ENCODE results near the gene RIPK4. TPM values are rescaled to one million over a fixed set of nuclear protein-coding genes. Genes with fewer than 3 reads are reported as not detected.

The RIPK4 gene
- total and polyA plus RNA-seq, 2 donors from 2014 or later = 11.6 to 32.6 TPM

DNA sequence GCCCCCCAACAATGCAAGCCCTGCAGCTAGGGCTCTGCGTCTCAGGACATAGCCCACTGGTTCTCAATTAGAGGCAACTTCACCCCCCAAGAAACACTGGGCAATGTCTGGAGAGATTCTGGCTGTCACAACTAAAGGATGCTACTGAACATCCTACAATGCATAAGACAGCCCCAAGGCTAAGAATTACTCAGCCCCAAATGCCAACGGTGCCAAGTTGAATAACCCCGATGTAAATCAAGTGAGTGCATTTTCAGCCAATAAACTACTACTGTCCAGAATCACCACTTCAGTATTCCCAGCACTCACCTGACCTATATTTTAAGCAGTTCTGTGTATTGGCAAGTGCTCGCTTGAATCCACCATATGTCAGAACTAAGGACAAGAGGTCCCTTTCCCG is 6.9 kb downstream of the RIPK4 start:
- peaks cover 2 to 43% (median 27%) of the 10 kb centered on the region in 3 donors for H3K4me1 ChIP-seq (ENCODE audit: control insufficient read depth in 2 of 3, insufficient read depth in 2 of 3, low read depth in 1 of 3, low read length in 3 of 3)
- peaks cover 6% of the 10 kb centered on the region for H3K27me3 ChIP-seq (ENCODE audit: control insufficient read depth, insufficient read depth, low read length)
- no peaks in the 10 kb centered on the region for H3K9me3 ChIP-seq (ENCODE audit: control insufficient read depth in 2 of 3, insufficient read depth in 1 of 3, low read length in 3 of 3)
- FAIRE-seq = no peak
- intact Hi-C loops (cut with DNase I) = no loop called here
- no peak overlapping the region for H3K27ac ChIP-seq (ENCODE audit: low read depth in 2 of 2, low read length in 2 of 2)
- H3K36me3 ChIP-seq (ENCODE audit: control insufficient read depth in 2 of 3, insufficient read depth in 3 of 3, low read length in 3 of 3) = peaks cover 0 to 16% (median 9%) of the 10 kb centered on the region in 3 donors
- TF ChIP-seq, protein P1, sequence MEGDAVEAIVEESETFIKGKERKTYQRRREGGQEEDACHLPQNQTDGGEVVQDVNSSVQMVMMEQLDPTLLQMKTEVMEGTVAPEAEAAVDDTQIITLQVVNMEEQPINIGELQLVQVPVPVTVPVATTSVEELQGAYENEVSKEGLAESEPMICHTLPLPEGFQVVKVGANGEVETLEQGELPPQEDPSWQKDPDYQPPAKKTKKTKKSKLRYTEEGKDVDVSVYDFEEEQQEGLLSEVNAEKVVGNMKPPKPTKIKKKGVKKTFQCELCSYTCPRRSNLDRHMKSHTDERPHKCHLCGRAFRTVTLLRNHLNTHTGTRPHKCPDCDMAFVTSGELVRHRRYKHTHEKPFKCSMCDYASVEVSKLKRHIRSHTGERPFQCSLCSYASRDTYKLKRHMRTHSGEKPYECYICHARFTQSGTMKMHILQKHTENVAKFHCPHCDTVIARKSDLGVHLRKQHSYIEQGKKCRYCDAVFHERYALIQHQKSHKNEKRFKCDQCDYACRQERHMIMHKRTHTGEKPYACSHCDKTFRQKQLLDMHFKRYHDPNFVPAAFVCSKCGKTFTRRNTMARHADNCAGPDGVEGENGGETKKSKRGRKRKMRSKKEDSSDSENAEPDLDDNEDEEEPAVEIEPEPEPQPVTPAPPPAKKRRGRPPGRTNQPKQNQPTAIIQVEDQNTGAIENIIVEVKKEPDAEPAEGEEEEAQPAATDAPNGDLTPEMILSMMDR (IDR thresholded peaks at IDR 0.05; ENCODE audit: borderline replicate concordance, extremely low read depth, insufficient read depth) = no peak
- H3K9ac ChIP-seq (ENCODE audit: low read length in 3 of 3) = peak overlapping the region in 1 of 3 donors; percentile 7
- DNase-seq = no peak
- H3K4me3 ChIP-seq (ENCODE audit: low read length in 3 of 3) = no peak overlapping the region

DNA sequence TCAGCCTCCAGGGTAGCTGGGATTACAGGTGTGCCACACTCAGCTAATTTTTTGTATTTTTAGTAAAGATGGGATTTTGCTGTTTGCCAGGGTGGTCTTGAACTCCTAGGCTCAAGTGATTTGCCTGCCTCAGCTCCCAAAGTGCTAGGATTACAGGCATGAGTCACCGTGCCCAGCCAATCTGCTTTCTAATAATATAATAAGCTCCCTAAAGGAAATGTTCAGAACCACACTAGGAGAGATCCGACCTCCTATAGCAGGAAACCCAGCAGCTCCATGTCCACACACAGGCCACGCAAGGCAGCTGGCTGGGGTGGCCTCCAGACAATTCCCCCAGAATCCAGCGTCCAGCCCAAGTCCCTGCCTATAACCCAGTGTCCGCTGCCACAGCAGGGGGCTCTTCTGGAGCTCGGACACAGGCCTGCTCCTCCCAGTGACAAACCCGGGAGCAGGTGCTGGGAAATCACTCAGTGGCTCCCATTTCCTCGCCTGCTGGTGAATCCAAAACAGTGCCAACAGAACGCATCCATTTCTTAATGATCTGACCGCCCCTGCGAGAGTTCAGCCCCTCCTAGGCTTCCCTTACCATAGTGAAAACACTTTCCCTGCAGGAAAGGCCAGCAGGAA is 7.5 kb downstream of the RIPK4 start:
- H3K4me1 ChIP-seq (ENCODE audit: control insufficient read depth in 2 of 3, insufficient read depth in 2 of 3, low read depth in 1 of 3, low read length in 3 of 3) = peaks cover 2 to 46% (median 23%) of the 10 kb centered on the region in 3 donors
- H3K9me3 ChIP-seq (ENCODE audit: control insufficient read depth in 2 of 3, insufficient read depth in 1 of 3, low read length in 3 of 3) = no peaks in the 10 kb centered on the region
- no peak for FAIRE-seq
- intact Hi-C loops (cut with DNase I) = no loop called here
- H3K9ac ChIP-seq (ENCODE audit: low read length in 3 of 3) = peak overlapping the region in 1 of 3 donors; percentile 7
- peaks cover 6% of the 10 kb centered on the region for H3K27me3 ChIP-seq (ENCODE audit: control insufficient read depth, insufficient read depth, low read length)
- TF ChIP-seq, protein P1 (IDR thresholded peaks at IDR 0.05; ENCODE audit: borderline replicate concordance, extremely low read depth, insufficient read depth) = no peak
- no peak overlapping the region for H3K4me3 ChIP-seq (ENCODE audit: low read length in 3 of 3)
- H3K36me3 ChIP-seq (ENCODE audit: control insufficient read depth in 2 of 3, insufficient read depth in 3 of 3, low read length in 3 of 3) = peaks cover 0 to 18% (median 9%) of the 10 kb centered on the region in 3 donors
- H3K27ac ChIP-seq (ENCODE audit: low read depth in 2 of 2, low read length in 2 of 2) = peak overlapping the region in 1 of 2 donors; percentile 9
- no peak for DNase-seq

DNA sequence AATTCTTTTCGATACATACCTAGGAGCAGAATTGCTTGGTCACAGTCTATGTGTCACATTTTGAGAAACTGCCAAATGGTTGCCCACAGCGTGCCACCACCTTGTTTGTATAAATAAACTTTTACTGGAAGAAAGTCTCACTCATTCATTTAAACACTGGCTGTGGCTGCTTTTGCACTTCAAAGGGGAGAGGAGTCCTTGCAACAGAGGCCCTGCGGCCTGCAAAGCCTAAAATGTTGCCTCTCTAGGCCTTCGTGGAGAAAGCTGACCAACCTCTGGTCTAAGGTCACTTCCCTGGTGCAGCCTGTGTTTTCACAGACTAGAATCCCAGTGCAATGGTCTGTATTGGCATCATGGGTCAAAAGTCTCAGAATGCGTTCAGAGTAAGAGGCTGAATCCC is 8.3 kb downstream of the RIPK4 start:
- H3K4me3 ChIP-seq (ENCODE audit: low read length in 3 of 3) = no peak overlapping the region
- peaks cover 2 to 45% (median 20%) of the 10 kb centered on the region in 3 donors for H3K4me1 ChIP-seq (ENCODE audit: control insufficient read depth in 2 of 3, insufficient read depth in 2 of 3, low read depth in 1 of 3, low read length in 3 of 3)
- intact Hi-C loops (cut with DNase I) = no loop called here
- H3K9me3 ChIP-seq (ENCODE audit: control insufficient read depth in 2 of 3, insufficient read depth in 1 of 3, low read length in 3 of 3) = no peaks in the 10 kb centered on the region
- peaks cover 6% of the 10 kb centered on the region for H3K27me3 ChIP-seq (ENCODE audit: control insufficient read depth, insufficient read depth, low read length)
- peaks cover 0 to 24% (median 9%) of the 10 kb centered on the region in 3 donors for H3K36me3 ChIP-seq (ENCODE audit: control insufficient read depth in 2 of 3, insufficient read depth in 3 of 3, low read length in 3 of 3)
- H3K27ac ChIP-seq (ENCODE audit: low read depth in 2 of 2, low read length in 2 of 2) = no peak overlapping the region
- DNase-seq = no peak
- TF ChIP-seq, protein P1 (IDR thresholded peaks at IDR 0.05; ENCODE audit: borderline replicate concordance, extremely low read depth, insufficient read depth) = no peak
- H3K9ac ChIP-seq (ENCODE audit: low read length in 3 of 3) = no peak overlapping the region
- FAIRE-seq = no peak
